H9 (cell line): ENCODE data around the gene RNF167. TPM values are rescaled to one million over a fixed set of nuclear protein-coding genes. Genes with fewer than 3 reads are reported as not detected.

Experiments used
- DNase-seq: peaks from one replicate; pipeline ENCODE4 v3.0.0-alpha.2; 2017
- H2AFZ ChIP-seq: one replicate; pipeline ENCODE4 v1.6.1; 2013; ENCODE audit warnings: mild to moderate bottlenecking, low read length, control low read depth, moderate library complexity
- H2AK5ac ChIP-seq: 2 replicates; pipeline ENCODE4 v1.6.1; 2013; ENCODE audit warnings: low read length, control low read depth, mixed read lengths; ENCODE audit not compliant: insufficient read length
- H2BK120ac ChIP-seq: one replicate; pipeline ENCODE4 v1.6.1; 2013; ENCODE audit warnings: low read depth, mild to moderate bottlenecking, low read length, control low read depth, inconsistent platforms; ENCODE audit not compliant: poor library complexity, severe bottlenecking
- H2BK12ac ChIP-seq: 2 replicates; pipeline ENCODE4 v1.6.1; 2013; ENCODE audit warnings: low read length, control low read depth, mixed read lengths, low read depth; ENCODE audit not compliant: insufficient read length
- H2BK15ac ChIP-seq: 2 replicates; pipeline ENCODE4 v1.6.1; 2013; ENCODE audit warnings: low read depth, low read length, control low read depth
- H2BK20ac ChIP-seq: one replicate; pipeline ENCODE4 v1.6.1; 2013; ENCODE audit warnings: low read depth, mild to moderate bottlenecking, low read length, control low read depth, inconsistent platforms; ENCODE audit not compliant: poor library complexity, severe bottlenecking
- H2BK5ac ChIP-seq: 2 replicates; pipeline ENCODE4 v1.6.1; 2013; ENCODE audit warnings: low read length, control low read depth, mixed read lengths; ENCODE audit not compliant: insufficient read length
- H3K14ac ChIP-seq: 2 replicates; pipeline ENCODE4 v1.6.1; 2013; ENCODE audit warnings: low read length, control low read depth; ENCODE audit not compliant: insufficient read depth
- H3K18ac ChIP-seq: 2 replicates; pipeline ENCODE4 v1.6.1; 2013; ENCODE audit warnings: low read depth, mild to moderate bottlenecking, mixed read lengths, low read length, control low read depth; ENCODE audit not compliant: insufficient read length
- H3K23ac ChIP-seq: 2 replicates; pipeline ENCODE4 v1.6.1; 2013; ENCODE audit warnings: low read length, control low read depth, mixed read lengths, low read depth; ENCODE audit not compliant: insufficient read length
- H3K23me2 ChIP-seq: 2 replicates; pipeline ENCODE4 v1.6.1; 2013; ENCODE audit warnings: low read depth, mild to moderate bottlenecking, mixed read lengths, low read length, control low read depth; ENCODE audit not compliant: insufficient read length, poor library complexity, severe bottlenecking
- H3K27ac ChIP-seq: 2 replicates; pipeline ENCODE4 v1.5.1; 2013; ENCODE audit warnings: low read length, control low read depth, mixed read lengths, low read depth; ENCODE audit not compliant: insufficient read length
- H3K27me3 ChIP-seq: 2 replicates; pipeline ENCODE4 v1.6.1; 2013; ENCODE audit warnings: low read length, control low read depth, inconsistent platforms; ENCODE audit not compliant: insufficient read depth
- H3K4ac ChIP-seq: 2 replicates; pipeline ENCODE4 v1.6.1; 2013; ENCODE audit warnings: low read depth, mild to moderate bottlenecking, control low read depth, inconsistent platforms, low read length, moderate library complexity
- H3K4me1 ChIP-seq: 2 replicates; pipeline ENCODE4 v1.6.1; 2013; ENCODE audit warnings: low read length, control low read depth, inconsistent platforms; ENCODE audit not compliant: insufficient read depth
- H3K4me2 ChIP-seq: 2 replicates; pipeline ENCODE4 v1.6.1; 2013; ENCODE audit warnings: low read length, control low read depth, mixed read lengths; ENCODE audit not compliant: insufficient read length, insufficient read depth
- H3K56ac ChIP-seq: 2 replicates; pipeline ENCODE4 v1.6.1; 2013; ENCODE audit warnings: low read depth, mild to moderate bottlenecking, mixed read lengths, low read length, control low read depth; ENCODE audit not compliant: insufficient read length
- H3K79me1 ChIP-seq: 2 replicates; pipeline ENCODE4 v1.6.1; 2013; ENCODE audit warnings: low read depth, mild to moderate bottlenecking, moderate library complexity, low read length, control low read depth, inconsistent platforms; ENCODE audit not compliant: insufficient read depth, poor library complexity, severe bottlenecking
- H3K79me2 ChIP-seq: 2 replicates; pipeline ENCODE4 v1.6.1; 2013; ENCODE audit warnings: low read length, control low read depth, inconsistent platforms; ENCODE audit not compliant: insufficient read depth
- H3K9ac ChIP-seq: 2 replicates; pipeline ENCODE4 v1.6.1; 2013; ENCODE audit warnings: low read length, control low read depth, mixed read lengths; ENCODE audit not compliant: insufficient read length; ENCODE audit errors: extremely low read depth
- H3K9me3 ChIP-seq: one replicate; pipeline ENCODE4 v1.6.1; 2013; ENCODE audit warnings: low read depth, low read length, inconsistent platforms; ENCODE audit not compliant: control insufficient read depth
- H3T11ph ChIP-seq: one replicate; pipeline ENCODE4 v1.6.1; 2013; ENCODE audit warnings: mild to moderate bottlenecking, low read length, control low read depth, inconsistent platforms
- H4K20me1 ChIP-seq: one replicate; pipeline ENCODE4 v1.6.1; 2013; ENCODE audit not compliant: control insufficient read depth, insufficient read length, insufficient read depth
- H4K5ac ChIP-seq: 2 replicates; pipeline ENCODE4 v1.6.1; 2013; ENCODE audit warnings: low read depth, mild to moderate bottlenecking, mixed read lengths, low read length, control low read depth; ENCODE audit not compliant: insufficient read length
- H4K8ac ChIP-seq: replicated peaks from 2 replicates; pipeline ENCODE4 v1.6.1; 2013; ENCODE audit warnings: low read length, control low read depth, mixed read lengths, low read depth; ENCODE audit not compliant: insufficient read length
- H4K91ac ChIP-seq: 2 replicates; pipeline ENCODE4 v1.6.1; 2013; ENCODE audit warnings: low read depth, mild to moderate bottlenecking, moderate library complexity, mixed read lengths, low read length, control low read depth; ENCODE audit not compliant: insufficient read length
- H3K27ac Mint-ChIP-seq, 3 experiments: 2 replicates in 2 of 3; 3 replicates in 1 of 3; pipeline ENCODE4 v1.8.0; 2020 to 2021; ENCODE audit warnings: mixed read lengths in 3 of 3, mild to moderate bottlenecking in 1 of 3, moderate library complexity in 1 of 3
- H3K27me3 Mint-ChIP-seq: 2 replicates; pipeline ENCODE4 v1.8.0; 2021; ENCODE audit warnings: low read depth, mild to moderate bottlenecking, moderate library complexity, mixed read lengths
- H3K36me3 Mint-ChIP-seq, 3 experiments: 2 replicates in 2 of 3; 3 replicates in 1 of 3; pipeline ENCODE4 v1.8.0; 2020 to 2021; ENCODE audit warnings: low read depth in 3 of 3, mixed read lengths in 3 of 3; ENCODE audit not compliant: insufficient read depth in 1 of 3
- H3K4me1 Mint-ChIP-seq, 2 experiments: 2 replicates each; pipeline ENCODE4 v1.8.0; 2020; ENCODE audit warnings: mixed read lengths in 2 of 2
- H3K4me3 Mint-ChIP-seq, 2 experiments: 2 replicates in 1 of 2; 3 replicates in 1 of 2; pipeline ENCODE4 v1.8.0; 2020 to 2021; ENCODE audit warnings: mild to moderate bottlenecking in 2 of 2, mixed read lengths in 2 of 2, moderate library complexity in 1 of 2
- H3K9me3 Mint-ChIP-seq, 2 experiments: 2 replicates in 1 of 2; 3 replicates in 1 of 2; pipeline ENCODE4 v1.8.0; 2020; ENCODE audit warnings: mild to moderate bottlenecking in 2 of 2, mixed read lengths in 2 of 2, moderate library complexity in 1 of 2
- WGBS: extraction: QIAGEN DNeasy Blood & Tissue Kit; methylation state at CpG from one replicate; pipeline ENCODE4 v1.1.7; 2013; ENCODE audit warnings: missing lambda C conversion rate, low lambda C conversion rate, mixed read lengths; ENCODE audit not compliant: insufficient read length; ENCODE audit errors: extremely low coverage; 5-methylcytosine and 5-hydroxymethylcytosine counted together
- total RNA-seq: library from RNA; stranded (reverse); gene quantifications from 2 replicates; pipeline ENCODE4 v1.2.1, GENCODE V29; 2021
- TF ChIP-seq, protein P1 (sequence below): fragments of 200-600 bp; sonication (generic); conservative IDR thresholded peaks from 3 replicates; pipeline ENCODE4 v1.8.0; 2021; ENCODE audit warnings: antibody characterized with exemption, mild to moderate bottlenecking

Gene RNF167
- total RNA-seq, 1 experiment from 2014 or later, result 134 TPM

DNA sequence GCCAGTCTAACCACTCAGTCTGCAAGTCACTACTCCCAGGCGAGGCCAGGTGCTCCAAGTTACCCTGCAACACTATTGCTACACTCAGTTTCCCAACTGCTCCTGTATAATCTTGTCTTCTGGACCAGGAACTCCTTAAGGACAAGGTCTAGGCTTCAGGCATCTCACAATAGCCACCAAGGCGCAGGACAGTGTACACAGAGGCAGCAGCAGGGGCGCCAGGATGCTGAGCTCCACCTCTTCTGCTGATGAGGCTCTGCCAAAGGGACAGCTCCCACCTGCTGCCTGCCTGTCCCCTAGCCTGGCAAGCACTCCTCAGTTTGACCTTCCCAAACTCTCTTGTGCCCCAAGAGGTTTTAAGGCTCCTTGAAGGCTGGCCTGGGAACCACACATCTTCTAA is 3.6 kb upstream of the RNF167 start:
- peaks cover 5% of the 10 kb centered on the region for H3K79me1 ChIP-seq
- peaks cover 6% of the 10 kb centered on the region; the same call in 1 of the 2 replicates for H3K79me2 ChIP-seq
- H3K4me1 Mint-ChIP-seq, result peaks cover 33 to 37% of the 10 kb centered on the region in 2 experiments
- H3K27me3 ChIP-seq, result no peaks in the 10 kb centered on the region
- H3K27me3 Mint-ChIP-seq, result no peaks in the 10 kb centered on the region; the same call in none of the 2 replicates
- H2BK20ac ChIP-seq, result no peak overlapping the region
- peaks cover 7% of the 10 kb centered on the region for H4K20me1 ChIP-seq
- H2BK15ac ChIP-seq, result no peak overlapping the region
- H3K27ac ChIP-seq, result no peak overlapping the region
- no peaks in the 10 kb centered on the region for H3K4me1 ChIP-seq
- H2AFZ ChIP-seq, result no peak overlapping the region
- TF ChIP-seq, protein P1, sequence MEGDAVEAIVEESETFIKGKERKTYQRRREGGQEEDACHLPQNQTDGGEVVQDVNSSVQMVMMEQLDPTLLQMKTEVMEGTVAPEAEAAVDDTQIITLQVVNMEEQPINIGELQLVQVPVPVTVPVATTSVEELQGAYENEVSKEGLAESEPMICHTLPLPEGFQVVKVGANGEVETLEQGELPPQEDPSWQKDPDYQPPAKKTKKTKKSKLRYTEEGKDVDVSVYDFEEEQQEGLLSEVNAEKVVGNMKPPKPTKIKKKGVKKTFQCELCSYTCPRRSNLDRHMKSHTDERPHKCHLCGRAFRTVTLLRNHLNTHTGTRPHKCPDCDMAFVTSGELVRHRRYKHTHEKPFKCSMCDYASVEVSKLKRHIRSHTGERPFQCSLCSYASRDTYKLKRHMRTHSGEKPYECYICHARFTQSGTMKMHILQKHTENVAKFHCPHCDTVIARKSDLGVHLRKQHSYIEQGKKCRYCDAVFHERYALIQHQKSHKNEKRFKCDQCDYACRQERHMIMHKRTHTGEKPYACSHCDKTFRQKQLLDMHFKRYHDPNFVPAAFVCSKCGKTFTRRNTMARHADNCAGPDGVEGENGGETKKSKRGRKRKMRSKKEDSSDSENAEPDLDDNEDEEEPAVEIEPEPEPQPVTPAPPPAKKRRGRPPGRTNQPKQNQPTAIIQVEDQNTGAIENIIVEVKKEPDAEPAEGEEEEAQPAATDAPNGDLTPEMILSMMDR, result no peak
- H2BK5ac ChIP-seq, result no peak overlapping the region
- peak overlapping the region in 2 of 3 experiments; percentile 28 to 29; a peak in 1 of 7 replicates for H3K27ac Mint-ChIP-seq
- no peak overlapping the region for H4K8ac ChIP-seq
- H3K4me2 ChIP-seq, result no peak overlapping the region
- H3K4ac ChIP-seq, result no peak overlapping the region
- H3T11ph ChIP-seq, result no peak overlapping the region
- no peaks in the 10 kb centered on the region for H3K9me3 ChIP-seq
- no peak overlapping the region for H2BK120ac ChIP-seq
- H3K18ac ChIP-seq, result no peak overlapping the region
- no peak overlapping the region for H3K23ac ChIP-seq
- peak overlapping the region in 1 of 2 experiments; percentile 31; a peak in 1 of 5 replicates for H3K4me3 Mint-ChIP-seq
- H4K5ac ChIP-seq, result no peak overlapping the region
- H3K9me3 Mint-ChIP-seq, result no peaks in the 10 kb centered on the region; a peak in 1 of 5 replicates
- H3K23me2 ChIP-seq, result peaks cover 17% of the 10 kb centered on the region
- no peak overlapping the region for H3K14ac ChIP-seq
- no CpG with 5 or more reads among the region's 3 CpGs for WGBS
- no peak overlapping the region for H3K56ac ChIP-seq
- peaks cover 19 to 51% (median 28%) of the 10 kb centered on the region in 3 experiments for H3K36me3 Mint-ChIP-seq
- no peak overlapping the region for H2AK5ac ChIP-seq
- H3K9ac ChIP-seq, result no peak overlapping the region
- H2BK12ac ChIP-seq, result no peak overlapping the region
- no peak overlapping the region for H4K91ac ChIP-seq
- DNase-seq, result peak; percentile 25
